ENCODE results near the gene CFAP97.

The CFAP97 gene

GRCh38 chr4:185109736-185110135 lies 94.1 kb downstream of the CFAP97 start:
- DNase-seq (ENCODE audit: low read depth): no peak
